Measurements from ENCODE around the gene AS3MT.
A peak's percentile ranks its signal among the peaks of the same experiment; 100 is the strongest.

The AS3MT gene

DNA sequence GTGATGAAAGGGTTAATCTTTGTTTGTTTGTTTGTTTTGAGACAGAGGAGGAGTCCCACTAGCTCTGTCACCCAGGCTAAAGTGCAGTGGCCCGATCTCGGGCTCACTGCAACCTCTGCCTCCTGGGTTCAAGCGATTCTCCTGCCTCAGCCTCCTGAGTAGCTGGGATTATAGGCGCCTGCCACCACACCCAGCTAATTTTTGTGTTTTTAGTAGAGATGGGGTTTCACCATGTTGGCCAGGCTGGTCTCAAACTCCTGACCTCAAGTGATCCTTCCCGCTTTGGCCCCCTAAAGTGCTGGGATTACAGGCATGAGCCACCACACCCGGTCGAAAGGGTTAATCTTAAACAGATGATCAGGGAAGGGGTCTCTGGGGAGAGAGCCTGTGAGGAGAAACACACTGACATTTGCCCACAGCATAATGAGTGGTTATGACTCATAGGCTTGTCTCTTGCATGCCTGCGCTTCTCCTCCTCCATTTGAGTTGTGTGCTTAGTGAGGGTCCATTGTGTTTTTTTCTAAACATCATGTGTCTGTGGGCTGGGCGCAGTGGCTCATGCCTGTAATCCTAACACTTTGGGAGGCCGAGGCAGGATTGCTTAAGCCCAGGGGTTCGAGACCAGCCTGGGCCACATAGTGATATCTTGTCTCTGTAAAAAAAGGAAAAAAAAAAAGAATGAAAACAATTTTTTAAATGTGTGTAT, 13.4 kb upstream of the AS3MT start:
- peak in 2 of 14 donors; percentile 10 to 24 for DNase-seq

DNA sequence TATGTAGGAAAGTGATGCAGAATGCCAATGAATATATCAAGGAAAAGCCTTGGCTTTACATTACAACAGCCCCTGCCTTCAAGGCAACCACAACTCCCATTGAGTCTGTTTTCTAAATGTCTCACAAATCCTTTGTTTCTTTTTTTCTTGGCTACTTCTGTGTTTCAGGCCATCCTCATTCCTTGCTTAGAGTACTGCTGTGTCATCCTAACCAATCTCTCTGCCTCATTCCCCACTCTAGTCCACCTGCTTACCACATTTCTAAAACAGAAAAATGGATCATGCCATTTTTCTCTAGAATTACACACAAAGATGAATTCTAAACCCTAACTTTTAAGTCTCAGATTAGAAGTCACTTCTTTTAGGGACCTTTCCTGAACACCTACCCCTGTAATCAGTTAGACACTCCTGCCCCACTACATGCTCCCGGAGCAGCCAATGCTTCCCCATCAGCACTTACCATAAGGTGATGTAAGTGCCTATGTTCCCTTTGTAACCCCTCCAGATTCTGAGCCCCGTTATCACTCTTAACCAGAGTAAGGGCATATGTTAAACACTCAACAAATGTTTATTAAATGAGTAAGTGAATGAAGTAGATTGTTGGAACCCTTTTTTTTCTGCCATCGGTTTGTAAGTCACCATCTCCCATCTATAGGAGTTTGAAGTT, 12.4 kb upstream of the AS3MT start:
- no peak for DNase-seq

DNA sequence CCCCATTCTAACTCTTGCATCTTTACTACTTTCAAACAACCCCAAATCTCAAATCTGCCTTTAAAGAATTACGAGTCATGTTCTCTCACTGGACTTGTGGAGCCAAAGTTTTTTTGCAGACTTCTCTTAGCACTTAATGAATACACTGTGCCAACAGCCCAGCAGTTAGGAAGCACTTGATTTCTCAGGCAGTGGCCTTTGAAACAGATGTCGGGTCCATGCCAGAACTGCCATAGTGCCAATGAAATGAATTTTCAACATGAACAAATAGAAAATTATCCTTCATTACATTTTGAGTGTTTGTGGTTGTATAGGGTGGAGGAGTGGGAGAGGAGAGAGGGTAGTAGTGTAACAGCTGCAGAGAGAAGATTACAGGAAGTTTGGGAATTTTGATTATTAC, 9.4 kb upstream of the AS3MT start:
- DNase-seq: no peak

- no peak for DNase-seq
Observed at GRCh38 chr10:102863660-102864059, 5.6 kb upstream of the AS3MT start.

GRCh38 chr10:102865620-102866019, 3.6 kb upstream of the AS3MT start:
- no peak for DNase-seq

GRCh38 chr10:102868911-102869257, 386 bp upstream of the AS3MT start:
- no peak for DNase-seq

DNA sequence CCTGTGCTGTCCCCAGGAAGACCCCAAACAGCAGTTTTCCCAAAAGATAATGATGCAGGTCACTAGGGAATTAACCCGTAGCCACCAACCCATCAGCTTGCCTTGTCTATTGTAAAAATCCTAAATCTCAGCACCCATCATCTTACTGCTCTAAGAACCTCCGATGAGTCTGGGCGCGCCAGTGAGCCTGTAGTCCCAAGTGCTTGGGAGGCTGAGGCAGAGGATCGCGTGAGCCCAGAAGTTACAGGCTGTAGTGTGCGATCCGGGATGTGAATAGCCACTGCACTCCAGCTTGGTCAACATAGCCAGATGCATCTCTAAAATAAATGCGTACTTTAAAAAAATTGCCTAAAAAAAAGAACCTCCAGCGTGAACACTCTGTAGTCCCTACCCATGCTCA, 951 bp downstream of the AS3MT start:
- no peak for DNase-seq

GRCh38 chr10:102872163-102872562, 2.9 kb downstream of the AS3MT start:
- no peak for DNase-seq

DNA sequence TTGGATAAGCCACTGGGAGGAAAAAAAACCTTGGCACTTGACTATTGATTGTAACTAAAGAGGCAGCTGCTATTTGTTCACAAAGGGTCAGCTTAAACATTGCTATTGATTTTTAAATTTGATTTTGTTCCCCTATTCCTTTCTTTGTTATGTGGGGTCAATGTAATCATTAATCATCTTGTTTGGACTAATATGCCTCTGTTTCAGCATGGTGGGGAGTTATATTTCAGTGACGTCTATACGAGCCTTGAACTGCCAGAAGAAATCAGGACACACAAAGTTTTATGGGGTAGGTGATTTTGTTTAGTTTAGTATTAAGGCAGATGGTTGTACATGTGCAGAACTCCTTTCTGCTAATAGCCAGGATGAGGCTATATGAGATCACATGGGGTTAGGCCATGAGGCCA, 7.5 kb downstream of the AS3MT start:
- no peak for DNase-seq

DNA sequence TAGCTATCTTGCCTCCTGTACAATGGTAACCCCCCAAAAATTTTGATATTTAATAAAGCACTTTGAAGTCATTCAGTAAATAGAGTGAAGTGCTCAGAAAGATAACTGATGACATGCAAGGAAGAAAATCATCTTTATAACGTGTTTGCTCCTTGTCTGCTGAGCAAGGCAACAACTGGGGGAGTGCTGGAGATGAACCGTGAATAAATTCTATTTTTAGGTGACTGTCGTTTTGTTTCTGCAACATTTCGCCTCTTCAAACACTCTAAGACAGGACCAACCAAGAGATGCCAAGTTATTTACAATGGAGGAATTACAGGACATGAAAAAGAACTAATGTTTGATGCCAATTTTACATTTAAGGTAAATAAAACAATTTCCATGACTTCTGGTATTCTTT, 9.4 kb downstream of the AS3MT start:
- DNase-seq: no peak

GRCh38 chr10:102880256-102880655, 11.0 kb downstream of the AS3MT start:
- no peak for DNase-seq

GRCh38 chr10:102888048-102888447, 18.8 kb downstream of the AS3MT start:
- no peak for DNase-seq

DNA sequence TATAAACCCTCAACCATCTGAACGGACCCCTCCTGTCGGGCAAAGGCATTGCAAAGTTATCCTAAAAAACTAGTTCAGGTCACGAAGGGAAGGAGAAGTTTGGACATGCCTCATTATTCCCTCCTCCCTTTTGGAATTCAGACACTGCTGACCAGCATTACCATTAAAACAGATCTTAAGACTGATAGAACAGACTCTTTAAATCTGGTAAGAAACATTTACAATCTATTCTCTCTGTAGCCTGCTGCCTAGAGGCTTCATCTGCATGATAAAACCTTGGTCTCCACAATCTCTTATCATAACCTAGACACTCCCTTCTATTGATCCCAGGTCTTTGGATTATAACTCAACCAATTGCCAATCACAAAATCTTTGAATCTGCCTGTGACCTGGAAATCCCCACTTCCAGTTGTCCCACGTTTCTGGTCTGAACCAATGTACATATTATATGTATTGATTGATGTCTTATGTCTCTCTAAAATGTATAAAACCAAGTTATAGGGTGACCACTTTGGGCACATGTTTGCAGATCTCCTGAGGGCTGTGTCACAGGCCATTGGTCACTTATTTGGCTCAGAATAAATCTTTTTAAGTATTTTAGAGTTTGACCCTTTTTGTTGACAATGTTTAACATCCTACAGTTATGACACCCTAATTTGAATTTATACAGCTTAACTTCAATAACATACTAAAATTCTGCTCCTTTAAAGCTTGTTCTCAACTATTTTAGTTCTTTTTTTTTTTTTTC, 25.4 kb downstream of the AS3MT start:
- DNase-seq: no peak

DNA sequence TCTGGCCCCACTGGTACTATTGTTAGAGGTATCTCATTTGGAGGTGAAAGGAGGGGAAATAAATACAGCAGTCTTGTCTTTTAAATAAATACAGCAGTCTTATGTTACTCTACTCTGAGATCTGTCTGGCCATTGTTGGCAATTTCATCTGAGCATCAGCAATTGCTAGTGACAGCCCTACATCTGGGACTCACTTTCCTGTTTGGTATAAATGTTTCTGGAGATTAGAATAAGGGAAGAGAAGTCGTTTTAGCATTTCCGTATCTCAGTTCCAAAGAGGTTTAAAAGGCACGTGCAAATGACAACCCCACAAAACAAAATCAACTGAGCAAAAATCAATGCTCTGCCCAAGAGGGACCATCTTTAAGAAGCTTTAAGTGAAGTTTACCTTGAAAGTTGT, 30.7 kb downstream of the AS3MT start:
- DNase-seq: no peak

DNA sequence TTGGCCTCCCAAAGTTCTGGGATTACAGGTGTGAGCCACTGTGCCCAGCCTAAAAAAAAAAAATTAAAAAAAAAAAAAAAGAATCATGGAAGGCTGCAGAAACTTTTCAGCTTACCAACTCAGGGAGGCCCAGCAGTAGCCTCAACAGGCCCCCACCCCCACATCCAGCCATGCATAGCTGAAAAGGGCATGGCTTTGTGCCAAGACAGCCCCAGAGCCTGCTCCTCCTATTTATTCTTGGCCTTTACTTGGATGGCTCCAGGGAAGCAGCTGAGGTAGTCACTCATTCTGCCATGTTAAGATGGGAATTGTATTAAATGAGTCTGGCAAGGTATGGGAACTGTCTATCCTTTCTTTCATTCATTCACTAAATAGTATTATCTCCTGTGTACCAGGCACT, 35.1 kb downstream of the AS3MT start:
- no peak for DNase-seq

DNA sequence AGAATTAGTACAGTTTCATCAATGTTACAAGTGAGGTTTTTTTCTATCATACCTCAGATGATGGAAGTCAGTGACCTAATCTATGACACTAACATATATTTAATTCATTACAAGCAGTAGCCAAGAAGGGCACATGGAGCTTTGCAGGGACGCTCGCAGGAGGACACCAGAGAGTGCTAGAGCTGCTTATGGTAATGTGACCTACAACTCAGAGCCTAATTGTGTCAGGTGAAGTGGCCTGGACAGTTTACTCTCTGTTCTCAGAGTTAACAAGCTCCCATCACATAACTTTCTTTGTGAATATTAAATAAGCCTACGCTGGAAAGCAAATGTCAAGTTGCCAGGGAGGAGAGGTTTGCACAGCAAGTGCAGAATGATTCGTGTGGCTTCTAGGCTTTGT, 37.2 kb downstream of the AS3MT start:
- no peak for DNase-seq

- DNase-seq: no peak
Observed at GRCh38 chr10:102914781-102915180, 45.5 kb downstream of the AS3MT start.

DNA sequence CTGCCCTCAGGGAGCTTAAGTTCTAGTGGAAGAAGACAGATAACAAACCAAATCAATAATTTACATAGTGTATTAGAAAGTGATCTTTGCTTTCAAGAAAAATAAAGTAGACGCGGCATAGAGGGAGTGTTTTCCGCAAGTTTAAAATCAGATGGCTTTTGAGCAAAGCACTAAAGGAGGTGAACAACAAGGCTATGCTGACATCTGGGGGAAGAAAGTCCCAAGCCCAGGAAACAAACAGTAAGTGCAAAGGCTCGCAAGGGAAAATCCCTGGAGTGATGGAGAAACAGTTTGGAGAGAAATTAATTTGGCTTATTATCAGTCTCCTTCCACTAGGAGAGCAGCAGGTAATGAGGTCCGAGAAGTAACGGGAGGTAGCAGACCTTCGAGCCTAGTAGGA, 46.9 kb downstream of the AS3MT start:
- DNase-seq: no peak

GRCh38 chr10:102917314-102917961, 48.2 kb downstream of the AS3MT start:
- DNase-seq: peak; percentile 2 to 89 (median 82)

DNA sequence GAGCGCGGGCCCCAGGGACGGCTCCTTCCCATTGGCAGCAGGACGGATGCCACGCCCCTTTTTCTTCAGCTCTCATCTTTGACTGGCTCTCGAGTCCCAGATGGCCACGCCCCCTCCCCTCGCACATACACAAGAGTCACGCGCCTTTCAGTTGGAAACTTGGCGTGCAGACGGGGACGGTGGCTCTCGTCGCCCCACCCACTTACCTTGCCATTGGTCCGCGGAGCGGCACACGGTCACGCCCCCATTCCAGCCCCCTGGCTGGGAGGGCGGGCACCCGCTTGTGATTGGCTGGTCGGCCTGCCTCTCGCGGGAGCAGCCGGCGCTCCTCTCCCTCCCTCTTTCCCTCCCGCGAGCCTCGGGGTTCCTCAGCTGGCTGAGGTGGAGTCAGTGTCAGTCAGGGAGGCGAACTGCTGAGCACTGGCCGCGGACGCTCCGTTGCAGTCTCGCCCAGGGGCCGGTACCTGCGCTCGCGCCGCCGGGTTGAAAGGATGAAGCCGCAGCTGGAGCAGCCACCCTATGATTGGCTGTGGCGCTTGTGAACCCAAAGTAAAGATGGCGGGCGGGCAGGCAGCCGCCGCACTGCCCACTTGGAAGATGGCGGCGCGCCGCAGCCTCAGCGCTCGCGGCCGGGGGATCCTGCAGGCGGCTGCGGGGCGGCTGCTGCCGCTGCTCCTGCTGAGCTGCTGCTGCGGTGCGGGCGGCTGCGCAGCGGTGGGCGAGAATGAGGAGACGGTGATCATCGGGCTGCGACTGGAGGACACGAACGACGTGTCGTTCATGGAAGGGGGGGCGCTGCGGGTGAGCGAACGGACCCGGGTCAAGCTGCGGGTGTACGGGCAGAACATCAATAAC, 48.9 kb downstream of the AS3MT start, which contains the start of gene CNNM2:
CNNM2 (plus strand) TSS at position 333 of the 855 bp plus-strand sequence; CDS start at position 520, 187 bp downstream.
- peak; percentile 93 to 100 (median 99) for DNase-seq

DNA sequence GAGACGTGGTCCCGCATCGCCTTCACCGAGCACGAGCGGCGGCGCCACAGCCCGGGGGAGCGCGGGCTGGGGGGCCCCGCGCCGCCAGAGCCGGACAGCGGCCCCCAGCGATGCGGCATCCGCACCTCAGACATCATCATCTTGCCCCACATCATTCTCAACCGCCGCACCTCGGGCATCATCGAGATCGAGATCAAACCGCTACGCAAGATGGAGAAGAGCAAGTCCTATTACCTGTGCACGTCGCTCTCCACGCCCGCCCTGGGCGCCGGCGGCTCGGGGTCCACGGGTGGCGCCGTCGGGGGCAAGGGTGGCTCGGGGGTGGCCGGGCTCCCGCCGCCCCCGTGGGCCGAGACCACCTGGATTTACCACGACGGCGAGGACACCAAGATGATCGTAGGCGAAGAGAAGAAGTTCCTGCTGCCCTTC, 49.6 kb downstream of the AS3MT start:
- peak in 3 of 14 donors; percentile 33 to 46 (median 38) for DNase-seq
